PC-3 (cell line): Measurements from ENCODE around the gene CPT1A.

Experiments
- CTCF ChIP-seq: fragments of 300-600 bp; sonication (generic); conservative IDR thresholded peaks from 2 replicates; pipeline ENCODE4 v1.5.1; 2017; ENCODE audit warnings: antibody characterized with exemption, low read depth, mild to moderate bottlenecking, low read length
- EZH2phosphoT487 ChIP-seq: fragments of 300-600 bp; sonication (generic); IDR thresholded peaks from 2 replicates; pipeline ENCODE4 v1.6.1; 2018; ENCODE audit warnings: mild to moderate bottlenecking, antibody characterized with exemption, low read length, borderline replicate concordance

- TF ChIP-seq CTCF (no peak), EZH2phosphoT487 (no peak)
These were observed 12.7 kb upstream of the CPT1A start for GRCh38 chr11:68854273-68854958.
